Measurements from ENCODE around the gene RNF135.

GRCh38 chr17:30965686-30966085 is 5.2 kb upstream of the RNF135 start:
- TF ChIP-seq CTCF (conservative IDR thresholded peaks at IDR 0.05; ENCODE audit: low read depth, low read length): no peak
- no peak for TF ChIP-seq EZH2phosphoT487 (IDR thresholded peaks at IDR 0.05; ENCODE audit: borderline replicate concordance, low read length)
- TF ChIP-seq EZH2 (IDR thresholded peaks at IDR 0.05; ENCODE audit: low read length, unreplicated experiment): no peak

Measured in PC-3 (cell line).